GM19240 (cell line): ENCODE measurements around the gene TMEM91.

Experiments used
- DNase-seq: peaks from one replicate; pipeline ENCODE4 v3.0.0; 2011; ENCODE audit warnings: low spot score; ENCODE audit not compliant: insufficient read length

TMEM91 gene

GRCh38 chr19:41428481-41428859 is 52.1 kb downstream of the TMEM91 start:
- no peak for DNase-seq

GRCh38 chr19:41430922-41431321 is 54.6 kb downstream of the TMEM91 start:
- no peak for DNase-seq

GRCh38 chr19:41431426-41432386 is 55.4 kb downstream of the TMEM91 start:
- no peak for DNase-seq

GRCh38 chr19:41433171-41433570 is 56.8 kb downstream of the TMEM91 start:
- DNase-seq, result no peak
